Purkinje cell (primary cell): ENCODE data around the gene TBK1. TPM values are rescaled to one million over a fixed set of nuclear protein-coding genes. Genes with fewer than 3 reads are reported as not detected.

Source experiments
- polyA plus RNA-seq: library from polyadenylated mRNA; unstranded; fragments of >200 nt; fragmentation: Nextera tagmentation; gene quantifications from 2 replicates; pipeline ENCODE4 v1.2.1, GENCODE V29; 2014

TBK1 gene
- 40.2 and 43.0 TPM in 2 replicates for polyA plus RNA-seq

DNA sequence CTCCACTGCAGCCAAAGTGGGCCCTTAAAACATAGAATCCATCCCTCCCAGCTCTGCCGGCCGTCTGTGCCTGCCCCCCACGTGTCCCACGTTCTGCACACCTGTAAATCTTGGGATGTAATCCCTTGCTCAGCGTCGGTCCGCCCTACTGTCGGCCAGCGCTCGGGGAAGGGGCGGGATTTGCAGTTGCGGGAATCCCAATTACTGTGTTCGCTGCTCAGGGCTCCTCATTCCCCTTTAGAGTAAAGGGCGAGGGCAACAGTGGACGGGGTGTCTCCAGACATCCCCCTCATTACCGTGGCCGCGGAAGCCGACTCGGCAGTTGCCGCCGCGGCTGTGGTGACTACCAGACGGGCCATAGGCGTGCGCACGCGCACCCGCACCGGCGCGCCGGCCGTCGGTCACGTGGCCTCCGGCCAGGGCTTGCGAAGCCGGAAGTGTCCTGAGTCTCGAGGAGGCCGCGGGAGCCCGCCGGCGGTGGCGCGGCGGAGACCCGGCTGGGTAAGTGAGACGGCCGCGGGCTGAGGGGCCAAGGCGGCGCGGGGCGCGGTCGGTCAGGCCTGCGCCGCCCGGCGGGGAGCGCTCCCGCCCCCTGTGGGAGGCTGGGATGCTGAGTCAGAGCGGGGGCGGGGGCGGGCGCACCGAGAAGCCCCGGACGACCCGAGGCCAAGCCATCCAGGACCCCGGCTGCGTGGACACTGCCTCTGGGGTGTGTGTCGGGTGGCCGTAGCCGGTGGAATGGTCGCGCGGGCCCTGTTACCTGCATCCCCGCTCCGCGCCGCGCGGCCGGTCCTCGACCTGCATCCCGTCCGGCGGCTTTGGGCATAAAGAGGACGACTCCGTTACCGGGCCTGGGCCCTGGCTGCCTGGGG is at the start of gene TBK1:
TSS of gene TBK1 (plus strand) at position 434 of the 872 bp plus-strand sequence. CDS start 3,751 bp downstream, outside the sequence.

DNA sequence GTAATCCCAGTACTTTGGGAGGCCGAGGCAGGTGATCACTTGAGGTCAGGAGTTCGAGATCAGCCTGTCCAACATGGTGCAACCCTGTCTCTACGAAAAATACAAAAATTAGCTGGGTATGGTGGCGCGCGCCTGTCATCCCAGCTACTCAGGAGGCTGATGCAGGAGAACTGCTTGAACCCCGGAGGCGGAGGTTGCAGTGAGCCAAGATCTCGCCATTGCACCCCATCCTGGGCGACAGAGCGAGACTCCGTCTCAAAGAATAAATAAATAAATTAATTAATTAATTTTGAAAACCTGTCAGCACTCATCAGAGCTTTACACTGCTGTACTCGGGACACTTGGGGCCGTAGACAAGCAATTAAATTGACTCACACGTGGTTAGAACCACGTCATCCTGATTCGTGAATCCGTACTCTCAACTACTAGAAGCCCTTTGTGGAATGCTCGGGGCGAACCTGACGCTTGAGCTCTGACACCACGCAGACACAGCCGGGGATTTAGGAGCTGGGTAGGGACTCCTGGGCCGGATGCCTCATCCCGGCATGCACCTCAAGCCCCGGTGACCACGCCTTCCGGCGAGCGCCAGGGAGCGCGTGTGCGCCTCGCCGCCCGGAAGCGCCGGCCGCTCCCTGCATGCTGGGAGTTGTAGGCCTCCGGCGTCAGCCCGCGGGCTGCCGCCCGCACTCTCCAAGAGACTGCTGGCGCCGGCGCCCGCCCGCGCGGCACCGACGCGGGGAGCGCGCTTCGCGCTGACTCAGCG is 48.0 kb upstream of the TBK1 start, which contains the start of gene XPOT:
TSS of gene XPOT (plus strand) at position 686 of the 763 bp plus-strand sequence. CDS start 5,644 bp downstream, outside the sequence.

Other genes with a start within 250 kb of the TBK1 start
- gene KICS2, start 229.8 kb upstream of the TBK1 start, polyA plus RNA-seq: 4.7 and 5.6 TPM in 2 replicates
- gene C12orf56, start 61.4 kb upstream of the TBK1 start, polyA plus RNA-seq: 20.1 and 38.8 TPM in 2 replicates
- gene XPOT, start 47.7 kb upstream of the TBK1 start, polyA plus RNA-seq: 79.2 and 88.6 TPM in 2 replicates
- 0.98 and 1.4 TPM in 2 replicates for gene RASSF3, start 158.4 kb downstream of the TBK1 start, polyA plus RNA-seq